Measurements from ENCODE around the gene CROCC2. TPM values are rescaled to one million over a fixed set of nuclear protein-coding genes. Genes with fewer than 3 reads are reported as not detected.

Gene CROCC2
- total RNA-seq, 1 experiment from 2014 or later = not detected

DNA sequence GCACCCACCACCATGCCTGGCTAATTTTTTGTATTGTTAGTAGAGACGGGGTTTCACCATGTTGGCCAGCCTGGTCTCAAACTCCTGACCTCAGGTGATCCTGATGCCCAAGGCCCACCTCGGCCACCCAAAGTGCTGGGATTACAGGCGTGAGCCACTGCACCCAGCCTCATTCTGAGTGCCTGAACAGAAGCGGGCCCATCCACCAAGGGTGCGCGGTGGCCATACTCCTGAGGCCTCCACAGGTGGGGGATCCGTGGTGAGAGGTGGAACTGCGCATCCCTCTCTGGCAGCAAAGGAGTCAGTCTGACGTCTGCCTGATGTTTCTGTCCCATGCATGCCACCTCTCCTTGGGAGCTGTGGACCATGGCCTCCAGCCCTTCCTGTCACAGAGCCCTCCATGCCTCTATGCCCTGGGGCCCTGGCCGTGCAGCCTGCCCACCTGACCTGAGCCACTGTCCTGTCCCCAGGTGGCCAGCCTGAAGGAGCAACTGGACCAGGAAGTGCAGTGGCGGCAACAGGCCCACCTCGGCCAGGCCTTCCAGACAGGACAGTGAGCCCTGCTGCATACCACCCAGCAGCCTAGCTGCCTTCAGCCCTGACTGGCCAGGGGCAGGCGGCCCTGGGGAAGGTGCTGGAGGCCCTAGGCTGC, 84.7 kb downstream of the CROCC2 start:
- in situ Hi-C loops (cut with HindIII; ENCODE audit: low sequenced_read_pairs) = no loop called here
- DNase-seq (ENCODE audit: low spot score) = no peak

DNA sequence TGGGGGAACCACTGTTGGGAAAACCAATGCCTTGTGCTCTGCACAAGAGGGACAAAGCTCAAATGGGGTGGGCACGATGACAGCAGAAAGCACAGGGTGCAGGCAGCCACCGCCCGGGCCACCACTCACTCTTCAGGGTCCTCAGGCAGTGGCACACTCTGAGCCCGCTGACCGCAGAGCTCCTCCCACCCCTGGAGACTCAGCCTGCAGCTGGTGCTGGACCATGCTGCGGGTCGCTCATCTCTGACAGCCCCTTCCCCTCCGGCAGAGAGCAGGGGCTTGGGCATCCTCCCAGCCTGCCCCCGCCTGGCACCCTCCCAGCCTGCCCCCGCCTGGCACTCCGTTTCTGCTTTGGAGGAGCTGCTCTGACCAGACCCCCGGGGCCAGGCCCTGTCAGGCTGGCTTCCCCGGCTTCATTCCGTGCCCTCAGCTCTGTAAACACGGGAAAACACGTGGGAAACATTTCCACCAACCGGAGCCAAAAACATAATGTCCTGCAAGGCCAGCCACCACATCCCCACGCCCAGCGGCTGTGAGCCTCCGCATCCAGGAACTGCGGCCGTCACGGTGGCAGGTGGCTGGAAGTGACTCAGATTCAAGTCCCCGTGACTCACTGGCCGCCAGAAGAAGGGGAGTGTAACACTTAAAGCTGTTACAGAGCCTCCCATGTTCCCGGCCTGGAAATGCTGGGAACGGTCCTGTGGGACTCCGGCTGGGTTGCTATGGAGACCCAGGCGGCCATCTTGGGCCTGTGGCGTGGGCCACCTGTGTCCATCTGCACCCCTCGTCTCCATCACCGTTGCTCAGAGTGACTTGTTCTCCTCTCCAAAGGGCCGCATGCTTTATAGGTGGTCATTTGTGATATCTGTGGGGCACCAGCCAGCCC, 85.5 kb downstream of the CROCC2 start:
- DNase-seq (ENCODE audit: low spot score) = peak; percentile 79
- in situ Hi-C loops (cut with HindIII; ENCODE audit: low sequenced_read_pairs) = no loop called here

- DNase-seq (ENCODE audit: low spot score) = no peak
- in situ Hi-C loops (cut with HindIII; ENCODE audit: low sequenced_read_pairs) = no loop called here
Measured at GRCh38 chr2:240992572-240993291, 86.6 kb downstream of the CROCC2 start.

DNA sequence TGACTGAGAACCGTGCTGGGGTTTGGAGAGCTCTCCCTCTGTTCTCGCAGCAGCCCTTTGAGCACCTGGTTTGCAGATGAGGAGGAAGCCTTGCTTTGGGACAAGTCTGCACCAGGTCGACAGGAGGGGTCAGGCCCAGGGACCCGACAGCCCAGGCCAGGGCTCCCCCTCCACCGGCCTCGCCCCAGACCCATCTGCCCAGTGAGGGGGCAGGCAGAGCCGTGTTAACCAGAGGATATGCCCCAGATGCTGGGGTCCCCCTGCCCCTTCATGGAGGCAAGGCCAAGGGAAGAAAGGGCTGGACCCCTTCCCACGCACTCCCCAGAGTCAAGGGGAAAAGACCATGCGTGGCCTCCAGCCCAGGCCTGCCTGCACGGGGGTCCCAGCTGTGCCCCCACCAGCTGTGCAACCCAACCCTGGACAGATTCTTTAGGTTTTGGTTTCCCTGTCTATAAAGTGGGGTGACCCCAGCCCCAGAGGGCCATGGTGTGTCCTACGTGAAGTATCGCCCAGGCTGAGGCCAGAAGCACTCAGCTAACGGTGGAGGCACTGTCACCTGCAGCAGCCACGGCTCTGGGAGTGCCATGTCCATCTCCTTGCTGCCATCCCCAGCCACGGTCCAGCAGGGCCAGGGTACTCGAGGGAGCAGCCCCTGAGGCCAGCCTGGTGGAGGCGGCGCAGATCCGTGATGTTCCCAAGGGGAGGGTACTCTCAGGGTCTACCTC, 87.5 kb downstream of the CROCC2 start:
- in situ Hi-C loops (cut with HindIII; ENCODE audit: low sequenced_read_pairs) = no loop called here
- DNase-seq (ENCODE audit: low spot score) = no peak

DNA sequence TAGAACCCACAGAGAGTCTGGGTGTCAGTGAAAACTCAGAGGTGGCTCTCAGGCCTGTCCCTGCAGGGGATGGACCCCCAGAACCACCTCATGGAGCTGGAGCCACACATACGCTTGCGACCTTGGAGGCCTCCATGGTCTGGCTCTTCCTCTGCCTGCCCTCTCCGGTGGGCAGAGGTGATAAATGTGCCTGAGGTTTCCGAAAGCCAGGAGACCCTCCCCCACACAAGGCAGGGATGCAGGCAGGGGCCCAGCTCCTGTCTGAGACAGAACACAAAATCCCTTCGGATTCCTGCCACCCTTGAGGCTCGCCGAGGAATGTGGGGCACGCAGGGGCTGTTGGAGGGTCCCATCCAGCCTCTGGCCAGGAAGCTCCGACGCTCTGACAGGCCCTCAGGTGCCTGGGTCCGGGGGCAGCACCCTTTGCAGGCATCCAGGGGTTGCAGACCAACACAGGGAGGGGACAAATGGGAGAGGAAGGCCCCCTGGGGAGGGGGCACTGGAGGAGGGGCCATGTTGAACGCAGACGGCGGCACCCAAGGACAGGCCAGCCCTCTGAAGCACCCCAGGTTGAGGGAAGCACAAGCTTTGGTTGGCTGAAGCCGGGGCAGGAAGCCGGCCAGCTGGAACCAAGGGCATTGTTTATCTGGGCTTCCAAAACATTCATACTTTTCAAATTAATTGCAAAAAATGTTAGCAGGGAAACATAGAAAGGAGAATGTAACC, 88.2 kb downstream of the CROCC2 start:
- in situ Hi-C loops (cut with HindIII; ENCODE audit: low sequenced_read_pairs) = no loop called here

GRCh38 chr2:240995041-240996021, 89.2 kb downstream of the CROCC2 start:
- in situ Hi-C loops (cut with HindIII; ENCODE audit: low sequenced_read_pairs) = no loop called here
- no peak for DNase-seq (ENCODE audit: low spot score)

More for the DNA sequence above, 88.2 kb downstream of the CROCC2 start:
- DNase-seq (ENCODE audit: low spot score) = no peak

- in situ Hi-C loops (cut with HindIII; ENCODE audit: low sequenced_read_pairs) = no loop called here
- no peak for DNase-seq (ENCODE audit: low spot score)
Measured at GRCh38 chr2:240996161-240996833, 90.2 kb downstream of the CROCC2 start.

GRCh38 chr2:240996834-240997140, 90.7 kb downstream of the CROCC2 start:
- no peak for DNase-seq (ENCODE audit: low spot score)

DNA sequence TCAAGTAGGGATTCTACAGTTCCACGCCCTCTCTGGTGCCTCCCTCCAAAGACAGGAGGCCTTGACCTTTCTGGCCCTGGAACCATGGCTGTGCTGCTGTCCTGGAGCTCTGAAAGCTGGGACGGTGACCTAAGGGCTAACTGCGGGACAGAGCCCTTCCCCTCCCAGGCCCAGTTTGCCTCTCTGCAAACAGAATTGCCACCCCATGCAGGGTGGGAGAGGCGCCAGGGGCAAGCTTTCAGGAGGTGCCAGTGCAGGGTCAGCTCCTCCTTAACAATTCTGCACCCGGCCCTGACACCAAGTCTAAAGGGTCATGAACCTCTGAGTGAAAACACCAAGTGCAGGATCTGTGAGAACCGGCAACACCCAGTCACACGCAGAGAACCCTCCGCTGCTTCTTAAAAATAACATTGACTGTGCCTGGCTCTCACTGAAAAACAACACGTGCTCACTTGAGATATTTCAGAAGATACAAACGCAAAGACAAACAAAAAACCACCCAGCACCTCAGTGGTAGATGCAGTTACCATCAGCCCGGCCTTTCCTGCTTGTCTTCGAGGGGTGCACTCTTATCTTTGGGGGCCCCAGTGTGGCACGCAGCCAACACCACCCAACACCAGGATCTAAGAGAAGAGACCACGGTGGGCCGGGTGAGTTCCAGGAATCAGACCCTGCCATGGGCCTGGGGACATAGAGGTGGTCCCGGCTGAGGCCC, 91.2 kb downstream of the CROCC2 start:
- no peak for DNase-seq (ENCODE audit: low spot score)
- in situ Hi-C loops (cut with HindIII; ENCODE audit: low sequenced_read_pairs) = no loop called here

More at GRCh38 chr2:240996834-240997140, 90.7 kb downstream of the CROCC2 start:
- in situ Hi-C loops (cut with HindIII; ENCODE audit: low sequenced_read_pairs) = no loop called here

GRCh38 chr2:240997856-240998705, 91.9 kb downstream of the CROCC2 start, which contains the start of gene SNED1:
Gene SNED1, plus strand, starts transcription at chr2:240998618. Its CDS starts 220 bp downstream, at chr2:240998838.
- in situ Hi-C loops (cut with HindIII; ENCODE audit: low sequenced_read_pairs) = no loop called here

GRCh38 chr2:240998706-240998994, 92.5 kb downstream of the CROCC2 start:
- in situ Hi-C loops (cut with HindIII; ENCODE audit: low sequenced_read_pairs) = no loop called here
- no peak for DNase-seq (ENCODE audit: low spot score)

More at GRCh38 chr2:240997856-240998705, 91.9 kb downstream of the CROCC2 start, which contains the start of gene SNED1:
- DNase-seq (ENCODE audit: low spot score) = peak; percentile 80

- DNase-seq (ENCODE audit: low spot score) = no peak
- in situ Hi-C loops (cut with HindIII; ENCODE audit: low sequenced_read_pairs) = no loop called here
Measured at GRCh38 chr2:240998995-240999791, 93.1 kb downstream of the CROCC2 start.

- in situ Hi-C loops (cut with HindIII; ENCODE audit: low sequenced_read_pairs) = no loop called here
- DNase-seq (ENCODE audit: low spot score) = no peak
Measured at GRCh38 chr2:240999873-241000541, 93.9 kb downstream of the CROCC2 start.

- in situ Hi-C loops (cut with HindIII; ENCODE audit: low sequenced_read_pairs) = no loop called here
- DNase-seq (ENCODE audit: low spot score) = no peak
Measured at GRCh38 chr2:241000831-241001321, 94.7 kb downstream of the CROCC2 start.

Measured in G401 (cell line).